PC-3 (cell line): ENCODE results near the gene TMEM164.
"Not testable (repeated sequence)": the region's sequence is repeated elsewhere in the genome, so short reads cannot be mapped to it uniquely, and the experiment has no call there.

Experiments
- EZH2 ChIP-seq: fragments of 300-600 bp; sonication (generic); IDR thresholded peaks from one replicate; pipeline ENCODE4 v1.6.1; 2017; ENCODE audit warnings: antibody characterized with exemption, mild to moderate bottlenecking, low read length; ENCODE audit not compliant: unreplicated experiment
- TF ChIP-seq, protein P1 (sequence below): fragments of 300-600 bp; sonication (generic); conservative IDR thresholded peaks from 2 replicates; pipeline ENCODE4 v1.5.1; 2017; ENCODE audit warnings: antibody characterized with exemption, low read depth, mild to moderate bottlenecking, low read length

DNA sequence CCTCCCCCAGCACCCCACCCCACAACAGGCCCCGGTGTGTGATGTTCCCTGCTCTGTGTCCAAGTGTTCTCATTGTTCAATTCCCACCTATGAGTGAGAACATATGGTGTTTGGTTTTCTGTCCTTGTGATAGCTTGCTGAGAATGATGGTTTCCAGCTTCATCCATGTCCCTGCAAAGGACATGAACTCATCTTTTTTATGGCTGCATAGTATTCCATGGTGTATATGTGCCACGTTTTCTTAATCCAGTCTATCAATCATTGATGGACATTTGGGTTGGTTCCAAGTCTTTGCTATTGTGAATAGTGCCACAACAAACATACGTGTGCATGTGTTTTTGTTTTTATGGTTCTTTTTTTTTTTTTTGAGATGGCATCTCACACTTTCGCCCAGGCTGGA is 17.7 kb upstream of the TMEM164 start:
- TF ChIP-seq, protein P1, sequence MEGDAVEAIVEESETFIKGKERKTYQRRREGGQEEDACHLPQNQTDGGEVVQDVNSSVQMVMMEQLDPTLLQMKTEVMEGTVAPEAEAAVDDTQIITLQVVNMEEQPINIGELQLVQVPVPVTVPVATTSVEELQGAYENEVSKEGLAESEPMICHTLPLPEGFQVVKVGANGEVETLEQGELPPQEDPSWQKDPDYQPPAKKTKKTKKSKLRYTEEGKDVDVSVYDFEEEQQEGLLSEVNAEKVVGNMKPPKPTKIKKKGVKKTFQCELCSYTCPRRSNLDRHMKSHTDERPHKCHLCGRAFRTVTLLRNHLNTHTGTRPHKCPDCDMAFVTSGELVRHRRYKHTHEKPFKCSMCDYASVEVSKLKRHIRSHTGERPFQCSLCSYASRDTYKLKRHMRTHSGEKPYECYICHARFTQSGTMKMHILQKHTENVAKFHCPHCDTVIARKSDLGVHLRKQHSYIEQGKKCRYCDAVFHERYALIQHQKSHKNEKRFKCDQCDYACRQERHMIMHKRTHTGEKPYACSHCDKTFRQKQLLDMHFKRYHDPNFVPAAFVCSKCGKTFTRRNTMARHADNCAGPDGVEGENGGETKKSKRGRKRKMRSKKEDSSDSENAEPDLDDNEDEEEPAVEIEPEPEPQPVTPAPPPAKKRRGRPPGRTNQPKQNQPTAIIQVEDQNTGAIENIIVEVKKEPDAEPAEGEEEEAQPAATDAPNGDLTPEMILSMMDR: not testable (repeated sequence)
- TF ChIP-seq EZH2: not testable (repeated sequence)
